Panc1 (cell line): ENCODE data around the gene ZSCAN12. TPM values are rescaled to one million over a fixed set of nuclear protein-coding genes. Genes with fewer than 3 reads are reported as not detected.

Experiments used
- ATAC-seq: fragments of 200-7000 bp; cut with Tn5 transposase; 2 replicates; pipeline ENCODE4 v1.9.1; 2020; ENCODE audit warnings: mild to moderate bottlenecking, moderate library complexity
- BruUV-seq: library from RNA; stranded (reverse); fragments of 400-500 nt; replicated peaks from 2 replicates; lab custom pipeline; 2021; lab: Mats Ljungman, UMichigan
- CTCF ChIA-PET: fragments of 300-600 bp; sonication (Branson Sonifier 250); formaldehyde crosslinking; loops from one replicate; lab custom pipeline; 2022; ENCODE audit warnings: antibody characterized with exemption; lab: Charles Lee
- POLR2A ChIA-PET: fragments of 300-600 bp; sonication (Branson Sonifier 250); formaldehyde crosslinking; loops from one replicate; lab custom pipeline; 2022; ENCODE audit warnings: antibody characterized with exemption; lab: Charles Lee
- DNase-seq: peaks from one replicate; pipeline ENCODE4 v3.0.0-alpha.2; 2010; ENCODE audit warnings: low read depth, low spot score
- H3K27ac ChIP-seq: 2 replicates; pipeline ENCODE4 v1.5.1; 2011; ENCODE audit warnings: mild to moderate bottlenecking, low read length, inconsistent platforms
- H3K27me3 ChIP-seq: fragments of 200-500 bp; sonication (Bioruptor generic); 2 replicates; pipeline ENCODE4 v1.6.0; 2014; ENCODE audit warnings: low read length, inconsistent platforms; ENCODE audit not compliant: control insufficient read depth, insufficient read depth
- H3K36me3 ChIP-seq: fragments of 200-500 bp; sonication (Bioruptor generic); 2 replicates; pipeline ENCODE4 v1.5.1; 2014; ENCODE audit warnings: inconsistent platforms, mild to moderate bottlenecking, low read length, moderate library complexity; ENCODE audit not compliant: control insufficient read depth, insufficient read depth
- H3K4me1 ChIP-seq: 2 replicates; pipeline ENCODE4 v1.5.1; 2011; ENCODE audit warnings: inconsistent platforms, mild to moderate bottlenecking, low read length, moderate library complexity; ENCODE audit not compliant: control insufficient read depth, insufficient read depth
- H3K4me3 ChIP-seq, 2 experiments: 2 replicates each; pipeline ENCODE4 v1.5.1; 2011 to 2012; ENCODE audit warnings: low read depth in 2 of 2, low read length in 2 of 2, mild to moderate bottlenecking in 2 of 2, inconsistent platforms in 1 of 2, moderate library complexity in 1 of 2
- H3K9me3 ChIP-seq: fragments of 200-500 bp; sonication (Bioruptor generic); 2 replicates; pipeline ENCODE4 v1.5.1; 2014; ENCODE audit warnings: low read depth, mild to moderate bottlenecking, inconsistent platforms, low read length, moderate library complexity; ENCODE audit not compliant: control insufficient read depth, insufficient read depth
- CTCF ChIP-seq: fragments of 450-650 bp; IDR thresholded peaks from 2 replicates; pipeline ENCODE4 v1.5.1; 2017; ENCODE audit warnings: mild to moderate bottlenecking
- POLR2AphosphoS5 ChIP-seq: IDR thresholded peaks from 2 replicates; pipeline ENCODE4 v1.6.1; 2012; ENCODE audit warnings: mild to moderate bottlenecking, low read depth, low read length, moderate library complexity
- SIN3A ChIP-seq: IDR thresholded peaks from 2 replicates; pipeline ENCODE4 v1.6.1; 2012; ENCODE audit warnings: low read depth, mild to moderate bottlenecking, low read length, moderate library complexity, borderline replicate concordance; ENCODE audit not compliant: insufficient read depth
- TCF7L2 ChIP-seq: IDR thresholded peaks from 2 replicates; pipeline ENCODE4 v1.6.1; 2011; ENCODE audit warnings: mild to moderate bottlenecking, low read depth, low read length, inconsistent platforms
- in situ Hi-C: cut with HindIII; loops from 2 replicates; pipeline ENCODE4 v1.10.0; 2016; ENCODE audit warnings: low sequenced_read_pairs, low pct_unique_long_range_greater_than_20kb
- intact Hi-C: fragments of 100-400 bp; cut with micrococcal nuclease; formaldehyde crosslinking; loops from one replicate; pipeline ENCODE4 v1.10.0; 2022; ENCODE audit not compliant: unreplicated experiment
- total RNA-seq: library from RNA; stranded (reverse); gene quantifications from one replicate; pipeline ENCODE4 v1.2.1, GENCODE V29; 2021; ENCODE audit not compliant: unreplicated experiment
- TF ChIP-seq, protein P1 (sequence below), 2 experiments: IDR thresholded peaks; 2 replicates each; pipeline ENCODE4 v1.6.1; 2011 to 2012; ENCODE audit warnings: low read depth in 2 of 2, control low read depth in 1 of 2, low read length in 1 of 2, mild to moderate bottlenecking in 1 of 2, moderate library complexity in 1 of 2; ENCODE audit not compliant: insufficient read depth in 1 of 2

ZSCAN12 gene
- total RNA-seq, 1 experiment from 2014 or later: 3.2 TPM

- Histone ChIP-seq H3K36me3 (peaks cover under 1% of the 10 kb centered on the region; the same call in 1 of the 2 replicates), H3K27ac (no peak overlapping the region), H3K27me3 (no peaks in the 10 kb centered on the region), H3K9me3 (no peaks in the 10 kb centered on the region), H3K4me1 (no peaks in the 10 kb centered on the region), H3K4me3 (no peak overlapping the region)
- in situ Hi-C loops: no loop called here
- BruUV-seq: no TSS peak
- TF ChIP-seq, protein P1, sequence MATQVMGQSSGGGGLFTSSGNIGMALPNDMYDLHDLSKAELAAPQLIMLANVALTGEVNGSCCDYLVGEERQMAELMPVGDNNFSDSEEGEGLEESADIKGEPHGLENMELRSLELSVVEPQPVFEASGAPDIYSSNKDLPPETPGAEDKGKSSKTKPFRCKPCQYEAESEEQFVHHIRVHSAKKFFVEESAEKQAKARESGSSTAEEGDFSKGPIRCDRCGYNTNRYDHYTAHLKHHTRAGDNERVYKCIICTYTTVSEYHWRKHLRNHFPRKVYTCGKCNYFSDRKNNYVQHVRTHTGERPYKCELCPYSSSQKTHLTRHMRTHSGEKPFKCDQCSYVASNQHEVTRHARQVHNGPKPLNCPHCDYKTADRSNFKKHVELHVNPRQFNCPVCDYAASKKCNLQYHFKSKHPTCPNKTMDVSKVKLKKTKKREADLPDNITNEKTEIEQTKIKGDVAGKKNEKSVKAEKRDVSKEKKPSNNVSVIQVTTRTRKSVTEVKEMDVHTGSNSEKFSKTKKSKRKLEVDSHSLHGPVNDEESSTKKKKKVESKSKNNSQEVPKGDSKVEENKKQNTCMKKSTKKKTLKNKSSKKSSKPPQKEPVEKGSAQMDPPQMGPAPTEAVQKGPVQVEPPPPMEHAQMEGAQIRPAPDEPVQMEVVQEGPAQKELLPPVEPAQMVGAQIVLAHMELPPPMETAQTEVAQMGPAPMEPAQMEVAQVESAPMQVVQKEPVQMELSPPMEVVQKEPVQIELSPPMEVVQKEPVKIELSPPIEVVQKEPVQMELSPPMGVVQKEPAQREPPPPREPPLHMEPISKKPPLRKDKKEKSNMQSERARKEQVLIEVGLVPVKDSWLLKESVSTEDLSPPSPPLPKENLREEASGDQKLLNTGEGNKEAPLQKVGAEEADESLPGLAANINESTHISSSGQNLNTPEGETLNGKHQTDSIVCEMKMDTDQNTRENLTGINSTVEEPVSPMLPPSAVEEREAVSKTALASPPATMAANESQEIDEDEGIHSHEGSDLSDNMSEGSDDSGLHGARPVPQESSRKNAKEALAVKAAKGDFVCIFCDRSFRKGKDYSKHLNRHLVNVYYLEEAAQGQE (IDR thresholded peaks at IDR 0.05; ENCODE audit: insufficient read depth in 1 of 2, low read depth in 2 of 2, low read length in 1 of 2): no peak
- TF ChIP-seq SIN3A: no peak
- no peak for TF ChIP-seq CTCF
- TF ChIP-seq POLR2AphosphoS5: no peak
- TF ChIP-seq TCF7L2: no peak
- intact Hi-C loops: no loop called here
- ChIA-PET CTCF (interaction anchor here (0.6 kb wide), 1 partner anchor 64 kb away, joined by 3 read pairs; the partner anchor contains the start of gene PGBD1), POLR2A (interaction anchor here (1.0 kb wide), 1 partner anchor 10 kb away, joined by 3 read pairs; no protein-coding TSS in a partner anchor)
- DNase-seq (no peak), ATAC-seq (no peak)
These were observed 54.3 kb downstream of the ZSCAN12 start for GRCh38 chr6:28345201-28345600.

DNA sequence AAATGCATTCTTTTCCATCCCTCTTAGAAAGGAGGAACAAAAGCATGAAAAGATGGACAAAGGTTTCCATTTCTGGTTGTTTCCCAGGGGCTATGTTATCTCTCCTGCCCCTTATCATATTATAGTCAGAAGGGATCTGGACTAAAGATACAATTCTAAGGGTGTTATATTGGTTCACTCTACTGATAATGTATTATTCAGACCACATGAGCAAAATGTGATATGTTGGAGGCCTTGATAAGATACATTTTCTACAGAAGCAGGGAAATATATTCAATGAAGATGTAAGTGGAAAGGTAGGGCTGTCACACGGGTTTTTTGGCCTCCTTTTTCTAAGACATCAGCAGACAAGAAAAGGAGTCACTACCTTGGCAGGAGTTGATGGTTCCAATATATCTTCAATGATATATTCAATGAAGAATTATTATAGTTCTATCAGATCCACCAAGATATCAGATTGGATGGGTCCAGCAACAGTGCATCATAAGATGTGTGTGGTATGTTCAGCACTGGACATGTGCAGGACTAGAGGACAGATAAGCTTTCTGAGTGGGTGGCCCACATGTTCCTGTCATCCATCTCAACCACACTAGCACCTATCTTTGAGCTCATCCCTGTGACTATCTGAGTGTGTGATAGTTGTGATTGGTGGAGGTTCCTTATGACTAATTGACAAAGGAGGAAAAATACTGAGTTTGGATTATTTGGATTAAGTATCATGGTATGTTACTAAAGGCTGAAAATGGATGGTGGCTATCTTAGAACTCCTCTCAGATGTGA, 55.5 kb downstream of the ZSCAN12 start:
- H3K27me3 ChIP-seq: no peaks in the 10 kb centered on the region
- no peak overlapping the region for H3K27ac ChIP-seq
- no peak for ATAC-seq
- no peak for TF ChIP-seq TCF7L2
- no peak for TF ChIP-seq CTCF
- H3K9me3 ChIP-seq: no peaks in the 10 kb centered on the region
- intact Hi-C loops (no loop called here), in situ Hi-C loops (no loop called here)
- CTCF ChIA-PET: no interaction called here
- POLR2A ChIA-PET: no interaction called here
- no TSS peak for BruUV-seq
- no peak overlapping the region for H3K4me3 ChIP-seq
- no peak for DNase-seq
- no peaks in the 10 kb centered on the region for H3K4me1 ChIP-seq
- H3K36me3 ChIP-seq: no peaks in the 10 kb centered on the region
